Nephron (organoid): ENCODE measurements around the gene RASIP1.

Experiments used
- H3K27ac Mint-ChIP-seq, 3 experiments: 2 replicates each; pipeline ENCODE4 v1.8.0; 2020; ENCODE audit warnings: mixed read lengths in 3 of 3, mild to moderate bottlenecking in 2 of 3, moderate library complexity in 1 of 3
- H3K27me3 Mint-ChIP-seq: 2 replicates; pipeline ENCODE4 v1.8.0; 2021; ENCODE audit warnings: low read depth, mild to moderate bottlenecking, moderate library complexity, mixed read lengths
- H3K36me3 Mint-ChIP-seq: 2 replicates; pipeline ENCODE4 v1.8.0; 2020; ENCODE audit warnings: low read depth, mixed read lengths
- H3K4me1 Mint-ChIP-seq: 2 replicates; pipeline ENCODE4 v1.8.0; 2020; ENCODE audit warnings: mixed read lengths
- H3K4me3 Mint-ChIP-seq, 3 experiments: 2 replicates each; pipeline ENCODE4 v1.8.0; 2020; ENCODE audit warnings: mild to moderate bottlenecking in 3 of 3, mixed read lengths in 3 of 3, moderate library complexity in 2 of 3
- H3K9me3 Mint-ChIP-seq: 2 replicates; pipeline ENCODE4 v1.8.0; 2020; ENCODE audit warnings: mixed read lengths
- CTCF ChIP-seq, 3 experiments: fragments of 200-600 bp; sonication (generic); IDR thresholded peaks; one replicate each; pipeline ENCODE4 v1.5.0; 2021; ENCODE audit warnings: antibody characterized with exemption in 3 of 3; ENCODE audit not compliant: unreplicated experiment in 3 of 3

RASIP1 gene

GRCh38 chr19:48670699-48671445 lies 69.5 kb downstream of the RASIP1 start:
- no peak for TF ChIP-seq CTCF (IDR thresholded peaks at IDR 0.05; ENCODE audit: unreplicated experiment in 3 of 3)
- H3K36me3 Mint-ChIP-seq, result no peaks in the 10 kb centered on the region
- peaks cover 16% of the 10 kb centered on the region for H3K4me1 Mint-ChIP-seq
- peak overlapping the region in 1 of 3 experiments; percentile 34 for H3K4me3 Mint-ChIP-seq
- peaks cover 8% of the 10 kb centered on the region for H3K27me3 Mint-ChIP-seq
- H3K9me3 Mint-ChIP-seq, result no peaks in the 10 kb centered on the region
- peak overlapping the region; percentile 55 to 93 (median 80) for H3K27ac Mint-ChIP-seq
